HG02623 (cell line): ENCODE results near the gene PCBP4.
A peak's percentile ranks its signal among the peaks of the same experiment; 100 is the strongest.

Source experiments
- ATAC-seq: cut with Tn5 transposase; IDR thresholded peaks from one replicate; pipeline ENCODE4 v1.9.1; 2021; ENCODE audit warnings: moderate library complexity; ENCODE audit not compliant: unreplicated experiment

The PCBP4 gene

GRCh38 chr3:51967384-51968169 is at the start of gene PCBP4:
Gene PCBP4, minus strand, starts transcription at chr3:51967454. Its CDS starts 6,214 bp downstream, at chr3:51961240.
- ATAC-seq = peak; percentile 50

GRCh38 chr3:52015438-52016228 is 48.4 kb upstream of the PCBP4 start:
- no peak for ATAC-seq

- no peak for ATAC-seq
These were observed 47.4 kb upstream of the PCBP4 start for GRCh38 chr3:52014613-52015012.

- ATAC-seq = no peak
These were observed 46.7 kb upstream of the PCBP4 start for GRCh38 chr3:52013802-52014598.

- no peak for ATAC-seq
These were observed 45.4 kb upstream of the PCBP4 start for GRCh38 chr3:52012699-52013098.

- no peak for ATAC-seq
These were observed 43.2 kb upstream of the PCBP4 start for GRCh38 chr3:52010431-52010830.

GRCh38 chr3:52007291-52007690 is 40.0 kb upstream of the PCBP4 start:
- no peak for ATAC-seq

GRCh38 chr3:52006820-52007133 is 39.5 kb upstream of the PCBP4 start:
- no peak for ATAC-seq

- ATAC-seq = no peak
These were observed 39.0 kb upstream of the PCBP4 start for GRCh38 chr3:52006017-52006819.

- no peak for ATAC-seq
These were observed 38.3 kb upstream of the PCBP4 start for GRCh38 chr3:52005571-52005986.

- no peak for ATAC-seq
These were observed 37.7 kb upstream of the PCBP4 start for GRCh38 chr3:52004906-52005395.

GRCh38 chr3:52004163-52004787 is 37.0 kb upstream of the PCBP4 start:
- no peak for ATAC-seq

- ATAC-seq = no peak
These were observed 35.5 kb upstream of the PCBP4 start for GRCh38 chr3:52002748-52003147.

GRCh38 chr3:52001443-52001974 is 34.3 kb upstream of the PCBP4 start:
- no peak for ATAC-seq

GRCh38 chr3:51999846-52000245 is 32.6 kb upstream of the PCBP4 start:
- ATAC-seq = no peak

- no peak for ATAC-seq
These were observed 31.5 kb upstream of the PCBP4 start for GRCh38 chr3:51998774-51999173.

GRCh38 chr3:51997935-51998596 is 30.8 kb upstream of the PCBP4 start:
- ATAC-seq = no peak

GRCh38 chr3:51997172-51997571 is 29.9 kb upstream of the PCBP4 start:
- no peak for ATAC-seq
